ENCODE measurements around the gene CYTH2.
A peak's percentile ranks its signal among the peaks of the same experiment; 100 is the strongest.

CYTH2 gene

DNA sequence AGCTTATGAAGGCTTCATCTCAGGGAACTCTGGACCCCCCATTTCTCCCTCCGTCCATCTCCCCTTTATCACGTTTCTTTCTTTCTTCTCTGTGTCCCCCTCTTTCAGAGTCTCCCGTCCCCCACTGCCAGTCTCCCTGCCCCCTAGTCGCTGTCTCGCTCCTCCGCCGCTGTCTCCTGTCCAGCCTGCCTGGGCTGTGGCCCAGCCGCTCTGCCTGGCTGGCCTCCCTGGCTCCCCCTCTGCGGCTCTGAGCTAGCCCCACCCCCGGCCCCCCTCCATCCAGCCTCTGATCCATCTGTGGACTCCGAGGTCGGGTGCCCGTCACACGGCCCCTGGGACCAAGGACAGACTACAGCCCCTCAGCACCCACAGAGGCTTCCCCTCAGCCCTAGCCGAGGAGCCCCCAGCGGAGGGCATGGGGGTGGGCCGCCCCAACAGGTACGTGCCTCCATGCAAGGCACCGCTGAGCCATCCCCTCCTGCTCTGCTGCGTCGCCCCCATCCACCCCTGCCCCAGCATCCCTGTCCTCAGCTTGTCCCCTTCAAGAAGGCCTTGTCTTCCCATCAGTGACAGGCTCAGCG is 14.9 kb upstream of the CYTH2 start:
- no peak for DNase-seq

DNA sequence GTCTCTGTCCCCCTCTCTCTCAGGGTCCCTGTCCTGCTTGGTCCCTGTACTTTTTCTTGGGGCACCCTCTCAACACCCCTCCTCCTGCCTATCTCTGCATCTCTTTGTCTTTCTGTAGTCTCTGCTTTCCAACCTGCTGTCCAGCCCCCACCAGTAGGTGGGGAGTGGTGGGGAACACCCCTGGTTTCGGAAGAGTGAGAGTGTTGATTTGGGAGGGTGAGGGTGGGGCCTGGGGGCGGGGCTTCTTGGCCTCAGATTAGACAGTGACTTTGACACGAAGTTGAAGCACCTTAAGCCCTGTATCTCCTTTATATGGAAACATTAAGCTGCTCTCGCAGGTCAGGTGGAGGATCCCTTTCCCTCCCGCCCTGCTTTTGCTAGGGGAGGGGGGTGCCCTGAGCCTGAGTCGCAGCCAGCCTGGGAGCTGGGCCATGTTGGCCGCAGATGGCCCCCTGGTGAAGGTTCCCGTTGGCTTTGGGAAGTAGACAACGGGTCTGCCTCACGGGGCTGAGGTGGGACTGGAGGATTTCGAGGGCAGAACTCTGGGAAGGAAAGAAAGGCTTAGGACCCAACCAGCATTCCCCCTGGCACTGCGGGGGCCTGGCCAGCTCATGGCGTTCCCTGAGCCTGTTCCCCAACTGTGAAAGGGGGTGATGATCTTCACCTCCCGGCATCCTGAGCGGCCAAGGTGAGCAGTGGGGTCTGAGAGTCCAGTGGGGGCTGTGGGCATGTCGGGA is 13.8 kb upstream of the CYTH2 start, which contains the start of gene KCNJ14:
Gene KCNJ14, plus strand, starts transcription at position 404 of the 737 bp plus-strand sequence. CDS start 6,151 bp downstream, outside the sequence.
- DNase-seq, result no peak

GRCh38 chr19:48455908-48456562 is 13.1 kb upstream of the CYTH2 start:
- DNase-seq, result no peak

DNA sequence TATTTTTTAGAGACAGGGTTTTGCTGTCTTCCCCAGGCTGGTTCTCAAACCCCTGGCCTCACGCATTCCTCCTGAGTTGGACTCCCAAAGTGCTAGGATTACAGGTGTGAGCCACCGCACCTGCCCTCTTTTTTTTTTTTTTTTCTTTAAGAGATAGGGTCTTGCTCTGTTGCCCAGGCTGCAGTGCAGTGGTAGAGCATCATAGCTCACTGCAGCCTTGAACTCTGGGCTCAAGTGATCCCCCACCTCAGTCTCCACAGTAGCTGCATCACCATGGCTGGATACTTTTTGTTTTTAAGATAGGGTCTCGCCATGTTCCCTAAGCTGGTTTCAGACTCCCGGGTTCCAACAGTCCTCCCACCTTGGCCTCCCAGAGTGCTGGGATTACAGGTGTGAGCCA is 12.3 kb upstream of the CYTH2 start:
- no peak for DNase-seq

DNA sequence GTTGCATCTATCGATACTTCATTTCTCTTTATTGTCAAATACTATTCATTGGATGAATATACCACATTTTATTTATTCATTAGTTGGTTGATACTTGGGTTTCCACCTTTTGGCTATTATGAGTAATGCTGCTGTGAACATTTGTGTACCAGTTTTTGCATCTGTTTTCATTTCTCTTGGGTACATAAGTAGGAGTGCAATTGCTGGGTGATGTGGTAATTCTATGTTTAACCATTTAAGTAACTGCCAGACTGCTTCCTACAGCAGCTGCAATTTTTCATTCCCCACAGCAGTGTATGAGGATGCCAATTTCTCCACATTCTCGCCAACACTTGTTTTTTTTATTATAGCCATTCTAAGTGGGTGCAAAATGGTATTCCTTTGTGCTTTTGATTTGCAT is 11.2 kb upstream of the CYTH2 start:
- DNase-seq, result no peak

DNA sequence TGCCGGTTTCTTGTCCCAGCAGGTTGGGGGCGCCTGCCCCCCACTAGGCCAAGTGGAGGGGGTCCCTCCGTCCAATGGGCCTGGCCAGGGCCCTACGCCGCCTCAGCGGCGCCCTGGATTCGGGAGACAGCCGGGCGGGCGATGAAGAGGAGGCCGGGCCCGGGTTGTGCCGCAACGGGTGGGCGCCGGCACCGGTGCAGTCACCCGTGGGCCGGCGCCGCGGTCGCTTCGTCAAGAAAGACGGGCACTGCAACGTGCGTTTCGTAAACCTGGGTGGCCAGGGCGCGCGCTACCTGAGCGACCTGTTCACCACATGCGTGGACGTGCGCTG is 7.6 kb upstream of the CYTH2 start:
- no peak for DNase-seq

DNA sequence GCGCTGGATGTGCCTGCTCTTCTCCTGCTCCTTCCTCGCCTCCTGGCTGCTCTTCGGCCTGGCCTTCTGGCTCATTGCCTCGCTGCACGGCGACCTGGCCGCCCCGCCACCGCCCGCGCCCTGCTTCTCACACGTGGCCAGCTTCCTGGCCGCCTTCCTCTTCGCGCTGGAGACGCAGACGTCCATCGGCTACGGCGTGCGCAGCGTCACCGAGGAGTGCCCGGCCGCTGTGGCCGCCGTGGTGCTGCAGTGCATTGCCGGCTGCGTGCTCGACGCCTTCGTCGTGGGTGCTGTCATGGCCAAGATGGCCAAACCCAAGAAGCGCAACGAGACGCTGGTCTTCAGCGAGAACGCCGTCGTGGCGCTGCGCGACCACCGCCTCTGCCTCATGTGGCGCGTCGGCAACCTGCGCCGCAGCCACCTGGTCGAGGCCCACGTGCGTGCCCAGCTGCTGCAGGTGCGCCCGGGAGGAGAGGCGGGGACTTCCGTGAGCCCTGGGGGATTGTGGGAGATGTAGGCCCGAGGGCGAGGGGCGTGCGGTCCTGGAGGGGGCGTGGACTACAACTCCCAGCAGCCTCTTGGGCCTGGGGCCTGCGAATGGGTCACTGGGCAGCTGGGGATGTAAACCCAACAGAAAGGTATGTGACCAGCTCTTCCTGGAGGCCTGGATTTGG is 7.0 kb upstream of the CYTH2 start:
- DNase-seq, result peak in 1 of 2 experiments; percentile 4

- no peak for DNase-seq
These were observed 4.0 kb upstream of the CYTH2 start for GRCh38 chr19:48465215-48465614.

- DNase-seq, result peak in 1 of 2 experiments; percentile 12
These were observed 2.4 kb upstream of the CYTH2 start for GRCh38 chr19:48466561-48467325.

GRCh38 chr19:48468772-48469288 is 339 bp upstream of the CYTH2 start:
- peak; percentile 99 for DNase-seq

DNA sequence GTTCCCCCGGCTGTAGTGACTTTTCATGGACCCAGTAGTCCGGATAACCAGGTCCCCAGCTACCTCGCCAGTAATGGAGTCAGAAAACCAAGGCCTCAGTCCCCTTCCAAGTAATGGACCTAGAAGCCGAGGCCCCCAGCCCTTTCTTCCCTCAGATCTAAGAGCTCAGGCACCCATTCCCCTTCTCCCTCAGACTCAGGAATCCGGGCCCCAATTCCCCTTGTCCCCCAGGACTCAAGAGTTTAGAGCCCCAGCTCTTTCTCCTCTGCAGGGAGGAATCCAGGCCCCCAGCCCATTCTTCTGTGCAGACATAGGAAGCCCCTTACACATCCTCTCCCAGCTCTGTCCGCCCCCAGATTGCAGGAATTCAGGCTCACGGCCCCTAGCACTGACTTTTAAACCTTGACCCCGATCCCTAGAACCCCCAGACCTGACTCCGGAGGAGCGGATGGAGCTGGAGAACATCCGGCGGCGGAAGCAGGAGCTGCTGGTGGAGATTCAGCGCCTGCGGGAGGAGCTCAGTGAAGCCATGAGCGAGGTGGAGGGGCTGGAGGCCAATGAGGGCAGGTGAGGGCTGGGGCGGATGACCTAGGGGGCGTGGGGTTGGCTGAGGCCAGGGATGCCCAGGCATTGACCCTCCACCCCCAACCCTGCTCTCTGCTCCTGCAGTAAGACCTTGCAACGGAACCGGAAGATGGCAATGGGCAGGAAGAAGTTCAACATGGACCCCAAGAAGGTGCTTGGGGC is 938 bp downstream of the CYTH2 start:
- DNase-seq, result no peak

DNA sequence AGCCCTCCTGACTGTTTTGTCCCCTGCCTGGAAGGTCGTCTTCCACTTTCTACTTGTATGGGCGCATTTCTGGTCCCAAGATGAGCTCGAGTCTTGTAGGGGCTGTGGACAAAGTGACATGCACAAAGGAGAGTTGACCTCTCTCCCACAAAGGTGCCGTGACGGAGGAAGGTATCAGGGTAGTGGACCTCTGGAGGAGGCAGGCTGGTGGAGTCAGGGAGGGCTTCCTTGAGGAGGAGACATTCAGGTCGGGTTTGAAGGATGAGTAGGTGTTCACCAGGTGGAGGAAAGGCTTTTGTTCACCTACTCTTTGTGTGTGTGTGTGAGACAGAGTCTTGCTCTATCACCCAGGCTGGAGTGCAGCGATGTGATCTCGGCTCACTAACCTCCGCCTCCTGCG is 1.7 kb downstream of the CYTH2 start:
- no peak for DNase-seq

DNA sequence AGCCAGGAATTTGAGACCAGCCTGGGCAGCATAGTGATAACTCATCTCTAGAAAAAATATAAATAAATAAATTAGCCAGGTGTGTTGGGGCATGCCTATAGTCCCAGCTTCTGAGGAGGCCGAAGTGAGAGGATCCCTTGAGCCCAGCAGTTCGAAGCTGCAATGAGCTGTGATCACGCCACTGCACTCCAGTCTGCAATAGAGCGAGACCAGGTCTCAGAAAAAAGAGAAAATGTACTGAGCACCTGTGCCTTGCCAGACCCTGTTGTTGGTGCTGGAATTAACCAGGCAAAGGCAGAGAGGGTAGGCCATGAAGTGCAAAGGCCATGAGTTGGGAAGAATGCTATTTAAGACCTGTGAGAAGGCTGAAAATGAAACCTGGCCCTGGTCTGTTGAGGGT is 2.7 kb downstream of the CYTH2 start:
- no peak for DNase-seq

- no peak for DNase-seq
These were observed 4.2 kb downstream of the CYTH2 start for GRCh38 chr19:48473161-48473966.

- DNase-seq, result no peak
These were observed 5.0 kb downstream of the CYTH2 start for GRCh38 chr19:48474084-48474592.

DNA sequence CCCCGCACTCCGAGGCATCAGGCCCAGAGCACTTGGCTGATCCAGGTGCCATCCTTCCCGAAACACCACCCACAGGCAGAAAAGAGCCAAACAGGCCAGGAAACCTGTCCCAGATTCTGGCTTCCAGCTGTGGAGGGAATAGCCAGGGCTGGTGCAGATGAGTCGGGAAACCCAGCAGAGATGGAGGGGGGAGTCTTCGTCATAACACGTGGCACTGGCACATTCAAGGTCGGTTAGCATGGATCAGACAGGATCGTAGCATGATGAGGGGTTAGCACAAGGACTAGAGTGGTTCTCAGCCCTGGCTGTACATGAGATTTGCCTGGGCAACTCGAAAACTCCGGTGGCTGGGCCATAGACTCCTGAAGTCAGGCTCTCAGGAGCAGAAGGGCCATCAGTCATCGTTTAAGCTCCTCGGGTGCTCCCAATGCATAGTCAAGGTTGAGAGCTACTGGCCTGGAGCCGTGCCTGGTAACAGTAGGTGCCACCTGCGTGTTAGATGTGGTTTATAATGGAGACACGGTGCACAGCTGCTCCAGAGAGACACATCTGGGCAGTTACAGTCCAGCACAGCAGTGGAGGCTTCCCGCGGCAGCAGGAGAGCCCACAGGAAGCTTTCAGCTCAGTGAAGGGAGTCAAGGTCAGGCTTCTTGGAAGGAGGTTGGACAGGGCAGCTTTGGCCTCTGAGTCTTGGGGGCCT is 6.3 kb downstream of the CYTH2 start:
- DNase-seq, result no peak

DNA sequence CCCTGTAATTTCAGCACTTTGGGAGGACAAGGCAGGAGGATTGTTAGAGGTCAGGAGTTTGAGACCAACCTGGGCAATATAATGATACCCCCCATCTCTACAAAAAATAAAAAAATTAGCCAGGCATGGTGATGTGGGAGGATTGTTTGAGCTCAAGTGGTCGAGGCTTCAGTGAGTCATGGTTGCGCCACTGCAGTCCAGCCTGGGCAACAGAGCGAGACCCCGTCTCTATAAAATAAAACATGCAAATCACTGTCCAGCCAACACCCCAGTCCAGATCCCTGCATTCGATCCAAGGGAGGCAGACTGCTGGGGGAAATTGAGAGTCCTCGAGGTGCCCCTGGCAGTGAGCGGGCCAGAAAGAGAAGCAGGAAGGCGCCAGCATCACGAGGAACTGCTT is 7.0 kb downstream of the CYTH2 start:
- DNase-seq, result no peak

- DNase-seq, result no peak
These were observed 8.0 kb downstream of the CYTH2 start for GRCh38 chr19:48477067-48477685.

GRCh38 chr19:48477698-48478338 is 8.6 kb downstream of the CYTH2 start:
- DNase-seq, result no peak
